GM18909 (cell line): ENCODE measurements around the gene OS9.
"Not testable (repeated sequence)": the region's sequence is repeated elsewhere in the genome, so short reads cannot be mapped to it uniquely, and the experiment has no call there.

Experiments
- ATAC-seq: cut with Tn5 transposase; IDR thresholded peaks from one replicate; pipeline ENCODE4 v1.9.1; 2021; ENCODE audit warnings: mild to moderate bottlenecking; ENCODE audit not compliant: unreplicated experiment, poor library complexity

Gene OS9

GRCh38 chr12:57721846-57722608 is 28.1 kb downstream of the OS9 start:
- not testable (repeated sequence) for ATAC-seq

DNA sequence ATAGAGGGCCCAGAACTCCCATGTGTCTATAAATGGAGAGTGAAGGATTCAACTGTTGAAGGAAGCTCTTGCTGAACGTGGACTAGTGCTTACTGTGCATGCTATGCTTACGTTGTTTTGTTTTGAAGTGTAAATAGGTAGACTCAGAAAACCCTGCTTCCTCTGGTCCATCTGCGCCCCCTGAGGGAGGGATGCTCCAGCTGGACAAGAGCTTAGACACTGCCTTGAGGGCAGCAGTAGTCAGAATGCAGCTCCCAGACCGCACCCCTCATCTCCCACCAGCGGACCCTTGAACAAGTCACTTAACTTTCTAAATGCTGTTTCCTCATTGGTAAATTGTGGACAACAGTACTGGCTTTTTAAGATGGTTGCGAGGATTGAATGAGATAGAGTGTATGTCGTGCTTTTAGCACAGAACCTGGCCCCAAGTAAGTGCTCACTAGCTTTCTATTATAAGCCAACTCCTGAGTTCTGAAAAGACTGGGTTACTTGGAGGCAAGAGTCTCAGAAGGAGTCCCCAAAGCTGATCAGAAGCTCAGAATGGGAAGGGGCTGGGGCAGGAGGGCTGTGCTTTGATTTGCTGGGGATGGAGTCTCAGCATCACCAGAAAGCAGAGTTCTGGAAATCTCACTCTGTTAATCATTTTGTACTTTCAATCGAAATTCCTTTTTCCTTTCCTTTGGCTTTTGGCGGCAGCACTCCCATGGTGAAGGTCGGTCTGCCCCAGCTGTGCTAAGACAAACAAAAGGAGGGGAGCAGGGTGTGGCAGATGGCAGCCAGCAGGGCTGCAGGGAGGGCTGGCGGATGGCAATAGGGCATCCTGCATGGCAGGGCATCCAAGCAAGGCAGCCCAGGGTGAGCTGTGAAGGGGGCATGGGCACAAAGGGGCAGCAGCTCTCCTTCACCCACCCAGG is 29.0 kb downstream of the OS9 start:
- ATAC-seq: no peak

- ATAC-seq: no peak
These were observed 29.7 kb downstream of the OS9 start for GRCh38 chr12:57723630-57723962.

- no peak for ATAC-seq
These were observed 30.3 kb downstream of the OS9 start for GRCh38 chr12:57724003-57724935.

DNA sequence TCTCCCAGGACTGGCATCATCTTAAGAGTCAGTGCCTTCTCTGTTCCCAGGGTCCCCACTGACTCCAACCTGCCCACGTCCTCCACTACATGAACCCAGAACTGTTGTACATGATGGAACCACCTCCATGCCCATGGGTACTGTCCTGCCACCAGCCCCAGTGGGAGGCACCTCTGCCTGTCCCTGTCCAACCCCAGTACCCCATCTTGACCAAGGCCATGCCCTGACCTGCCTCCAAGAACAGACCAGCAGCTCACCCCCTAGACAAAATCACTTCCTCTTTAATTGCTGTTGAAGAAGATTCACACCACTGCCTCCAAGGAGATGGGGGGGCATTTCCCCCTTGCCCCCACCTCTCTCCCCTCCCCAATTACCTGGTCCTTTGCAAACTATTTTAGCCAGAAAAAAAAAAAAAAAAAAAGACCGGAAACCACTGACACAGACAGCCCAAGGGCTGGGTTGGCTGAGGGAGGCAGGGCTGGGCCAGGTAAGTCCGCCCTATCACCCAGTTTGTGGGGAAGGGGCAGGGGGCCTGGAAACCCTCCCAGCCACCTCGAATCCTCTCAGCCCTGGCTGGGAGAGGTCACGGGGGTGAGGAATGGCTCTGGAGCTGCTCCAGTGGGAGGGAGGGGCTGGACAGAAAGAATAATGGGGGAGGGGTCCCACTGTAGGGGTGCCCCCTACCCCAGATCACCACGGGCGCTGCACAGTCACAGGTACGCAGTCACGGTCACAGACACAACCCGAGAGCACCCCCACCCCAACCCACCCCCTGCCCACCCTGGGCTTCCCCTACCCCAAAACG is 31.2 kb downstream of the OS9 start:
- no peak for ATAC-seq

DNA sequence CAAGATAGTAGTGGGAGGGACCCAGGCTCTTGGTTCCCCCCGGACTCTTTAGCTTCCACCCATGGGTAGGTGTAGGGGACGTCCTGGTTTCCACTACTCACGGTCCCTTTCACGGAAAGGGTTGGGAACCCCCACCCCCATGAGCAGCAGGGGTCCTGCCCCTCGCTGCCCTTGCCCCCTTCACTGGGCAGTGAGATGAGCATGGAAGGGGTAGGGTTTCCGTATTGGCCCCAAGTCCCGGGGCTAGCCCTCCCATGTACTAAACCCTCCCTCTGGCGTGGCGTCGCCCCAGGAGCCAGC is 31.9 kb downstream of the OS9 start:
- no peak for ATAC-seq

GRCh38 chr12:57726151-57726883 is 32.4 kb downstream of the OS9 start:
- ATAC-seq: no peak

DNA sequence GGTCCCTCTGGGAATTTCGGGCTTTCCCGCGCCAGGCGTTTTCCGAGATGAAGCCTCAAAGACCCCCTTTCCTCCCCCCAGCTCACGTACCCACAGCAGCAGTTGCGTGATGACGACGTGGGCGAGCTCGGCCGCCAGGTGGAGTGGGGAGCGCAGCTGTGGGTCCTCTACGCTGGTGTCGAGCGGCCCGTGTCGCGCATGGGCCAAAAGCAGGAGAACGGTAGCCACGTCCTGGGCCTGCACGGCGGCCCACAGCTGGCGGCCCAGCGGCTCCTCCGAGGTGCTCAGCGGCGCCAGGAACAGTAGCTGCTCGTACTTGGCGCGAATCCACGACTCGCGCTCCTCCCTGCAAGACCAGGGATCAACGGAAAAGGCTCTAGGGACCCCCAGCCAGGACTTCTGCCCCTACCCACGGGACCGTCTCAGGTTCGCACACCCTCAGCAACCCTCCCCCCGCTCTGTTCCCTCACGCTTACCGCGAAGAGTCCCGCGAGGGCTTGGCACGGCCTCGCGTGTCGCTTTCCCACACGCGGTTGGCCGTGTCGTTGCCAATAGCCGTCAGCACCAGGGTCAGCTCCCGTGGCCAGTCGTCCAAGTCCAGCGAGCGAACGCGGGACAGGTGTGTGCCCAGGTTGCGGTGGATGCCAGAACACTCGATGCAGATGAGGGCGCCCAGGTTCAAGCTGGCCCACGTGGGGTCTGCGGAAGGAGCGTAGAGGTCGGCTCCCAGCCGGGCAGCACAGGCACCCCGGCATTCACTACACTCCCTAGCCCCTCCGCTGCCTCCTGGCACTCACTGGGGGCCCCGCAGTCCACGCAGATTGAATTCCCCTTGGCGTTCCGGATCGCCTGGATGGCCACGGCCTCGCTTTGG is 33.2 kb downstream of the OS9 start:
- ATAC-seq: no peak

DNA sequence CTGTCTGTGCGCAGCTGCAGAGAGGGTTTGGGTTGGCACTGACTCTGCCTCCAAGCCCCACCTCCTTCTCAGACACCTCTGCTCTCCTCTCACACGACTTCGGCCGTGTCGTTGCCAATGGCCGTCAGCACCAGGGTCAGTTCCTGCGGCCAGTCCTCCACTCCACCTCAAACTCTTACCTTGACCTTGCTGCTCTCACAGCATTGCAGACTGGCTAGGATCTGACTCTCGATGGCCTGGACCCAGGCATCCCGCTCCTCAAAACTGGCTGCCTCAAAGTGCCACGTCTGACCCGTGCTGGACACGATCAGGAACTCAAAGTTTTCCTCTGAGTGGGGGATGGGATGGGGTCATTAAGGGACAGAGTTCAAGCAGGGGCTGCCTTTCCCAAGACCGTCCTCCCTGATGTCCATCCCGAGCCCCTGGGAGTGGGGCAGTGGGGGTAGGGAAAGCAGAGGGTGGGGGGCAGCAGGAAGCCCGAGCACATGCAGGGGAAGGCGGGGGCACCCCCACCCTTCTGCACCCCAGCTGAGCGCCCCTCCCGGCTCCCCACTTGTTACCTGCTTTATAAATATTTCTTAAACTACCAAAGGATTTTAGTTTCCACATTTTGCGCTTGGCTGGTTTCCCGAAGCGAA is 33.9 kb downstream of the OS9 start:
- ATAC-seq: no peak

- no peak for ATAC-seq
These were observed 35.5 kb downstream of the OS9 start for GRCh38 chr12:57729321-57729844.

- ATAC-seq: no peak
These were observed 36.6 kb downstream of the OS9 start for GRCh38 chr12:57730336-57731067.

- no peak for ATAC-seq
These were observed 37.6 kb downstream of the OS9 start for GRCh38 chr12:57731411-57732080.

DNA sequence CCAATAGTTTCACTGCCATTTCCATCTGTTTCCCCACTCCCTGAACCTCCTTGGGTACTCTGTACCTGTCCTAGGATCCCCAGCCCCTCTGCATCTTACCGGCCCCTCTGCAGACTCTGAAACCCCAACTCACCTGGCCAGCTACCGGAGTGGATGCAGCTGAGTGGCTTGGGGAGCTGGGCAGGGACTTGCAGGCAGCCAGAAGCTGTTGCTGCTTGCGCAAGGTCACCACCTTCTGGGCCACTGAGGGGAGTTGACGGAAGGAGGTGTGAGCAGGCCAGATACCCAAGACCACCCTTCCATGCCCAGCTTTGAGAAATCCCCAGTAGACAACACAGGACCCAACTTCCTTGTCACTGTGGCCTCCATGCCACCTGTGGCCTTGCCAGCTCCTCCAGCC is 38.3 kb downstream of the OS9 start:
- no peak for ATAC-seq

DNA sequence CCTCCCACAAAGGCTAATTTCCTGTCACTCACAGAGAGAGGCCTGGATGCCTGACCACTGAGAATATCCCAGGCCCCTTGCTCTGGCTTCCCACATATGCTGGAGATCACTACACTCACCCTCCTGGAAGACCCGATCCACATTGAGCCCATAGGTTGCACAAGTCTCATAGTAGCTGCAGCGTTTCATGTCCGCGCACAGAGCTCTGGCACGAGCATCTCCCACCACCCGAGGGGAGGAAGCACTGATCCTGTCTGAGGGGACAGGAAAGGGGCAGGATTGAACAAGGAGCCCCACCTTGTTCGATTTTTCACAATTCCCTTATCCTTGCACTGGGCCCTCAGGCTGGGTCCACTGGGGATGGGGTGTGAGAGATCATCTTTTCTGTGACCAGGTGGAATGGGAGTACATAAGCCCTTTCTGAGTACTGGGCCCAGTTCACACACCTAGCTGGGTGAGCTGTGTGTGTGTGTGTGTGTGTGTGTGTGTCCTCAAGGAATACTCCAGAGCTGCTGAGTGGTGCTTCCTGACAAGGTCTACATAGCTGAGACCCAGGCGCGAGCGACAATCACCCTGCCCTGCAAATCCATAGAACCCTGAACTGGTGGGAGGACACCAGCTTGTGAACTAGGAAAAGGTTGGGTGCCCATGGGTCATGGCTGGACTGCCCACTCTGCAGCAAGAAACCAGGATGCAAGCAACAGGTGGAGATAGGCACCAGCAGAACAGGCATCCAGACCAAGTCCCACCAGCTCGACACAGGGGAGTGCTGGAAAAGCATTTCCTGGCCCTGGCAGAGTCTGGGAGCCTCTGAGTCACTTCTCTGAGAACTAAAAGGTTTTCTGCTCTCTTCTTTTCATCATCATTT is 39.0 kb downstream of the OS9 start:
- ATAC-seq: no peak

- no peak for ATAC-seq
These were observed 40.0 kb downstream of the OS9 start for GRCh38 chr12:57733928-57734327.

GRCh38 chr12:57734591-57734990 is 40.7 kb downstream of the OS9 start:
- no peak for ATAC-seq
